ENCODE measurements around the gene WFS1.

Gene WFS1

DNA sequence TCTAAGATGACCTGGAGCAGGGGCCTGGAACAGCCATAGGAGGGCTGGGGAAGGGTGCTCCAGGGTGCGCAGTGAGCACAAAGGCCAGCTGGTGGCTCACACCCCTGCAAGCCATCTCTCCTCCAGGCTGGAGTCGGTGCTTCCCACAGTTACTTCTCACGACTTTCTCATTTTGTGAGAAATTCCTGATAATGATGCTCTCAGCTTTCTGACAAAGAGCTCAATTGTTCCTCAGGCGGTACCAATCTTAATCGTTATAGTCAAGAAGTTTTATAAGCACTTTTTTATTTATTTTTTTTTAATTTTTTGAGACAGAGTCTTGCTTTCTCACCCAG is 11.7 kb upstream of the WFS1 start:
- DNase-seq (ENCODE audit: extremely low read depth, insufficient read length), result no peak
- Histone ChIP-seq H3K27me3 (replicated peaks; ENCODE audit: control insufficient read depth, insufficient read depth, low read length) (no peaks in the 10 kb centered on the region; the same call in 1 of the 2 replicates), H3K4me3 (replicated peaks; ENCODE audit: low read depth, low read length) (no peak overlapping the region), H3K36me3 (ENCODE audit: control insufficient read depth, insufficient read depth, low read length) (no peaks in the 10 kb centered on the region)
- TF ChIP-seq, protein P1, sequence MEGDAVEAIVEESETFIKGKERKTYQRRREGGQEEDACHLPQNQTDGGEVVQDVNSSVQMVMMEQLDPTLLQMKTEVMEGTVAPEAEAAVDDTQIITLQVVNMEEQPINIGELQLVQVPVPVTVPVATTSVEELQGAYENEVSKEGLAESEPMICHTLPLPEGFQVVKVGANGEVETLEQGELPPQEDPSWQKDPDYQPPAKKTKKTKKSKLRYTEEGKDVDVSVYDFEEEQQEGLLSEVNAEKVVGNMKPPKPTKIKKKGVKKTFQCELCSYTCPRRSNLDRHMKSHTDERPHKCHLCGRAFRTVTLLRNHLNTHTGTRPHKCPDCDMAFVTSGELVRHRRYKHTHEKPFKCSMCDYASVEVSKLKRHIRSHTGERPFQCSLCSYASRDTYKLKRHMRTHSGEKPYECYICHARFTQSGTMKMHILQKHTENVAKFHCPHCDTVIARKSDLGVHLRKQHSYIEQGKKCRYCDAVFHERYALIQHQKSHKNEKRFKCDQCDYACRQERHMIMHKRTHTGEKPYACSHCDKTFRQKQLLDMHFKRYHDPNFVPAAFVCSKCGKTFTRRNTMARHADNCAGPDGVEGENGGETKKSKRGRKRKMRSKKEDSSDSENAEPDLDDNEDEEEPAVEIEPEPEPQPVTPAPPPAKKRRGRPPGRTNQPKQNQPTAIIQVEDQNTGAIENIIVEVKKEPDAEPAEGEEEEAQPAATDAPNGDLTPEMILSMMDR (IDR thresholded peaks at IDR 0.05; ENCODE audit: insufficient read depth, low read length, poor library complexity, severe bottlenecking), result no peak

DNA sequence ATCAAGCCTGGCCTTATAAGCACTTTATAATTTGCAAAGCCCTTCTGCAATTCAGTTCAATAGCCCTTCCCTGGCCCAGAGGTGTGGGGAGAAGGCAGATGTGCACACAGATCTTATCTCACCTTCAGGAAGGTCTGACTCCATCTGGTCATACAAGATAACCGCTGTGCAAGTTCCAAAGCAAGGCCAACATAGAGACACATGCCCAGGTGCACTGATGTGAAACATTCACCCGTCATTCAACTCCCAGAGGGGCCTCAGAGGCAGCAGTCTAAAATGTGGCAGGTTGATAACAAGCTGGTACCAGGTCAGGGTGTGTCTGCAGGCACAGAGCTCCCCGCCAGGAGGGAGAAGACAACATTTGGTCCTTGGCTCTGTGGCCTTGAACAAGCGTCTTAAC is 10.9 kb upstream of the WFS1 start:
- Histone ChIP-seq H3K4me3 (replicated peaks; ENCODE audit: low read depth, low read length) (no peak overlapping the region), H3K36me3 (ENCODE audit: control insufficient read depth, insufficient read depth, low read length) (no peaks in the 10 kb centered on the region), H3K27me3 (replicated peaks; ENCODE audit: control insufficient read depth, insufficient read depth, low read length) (no peaks in the 10 kb centered on the region; the same call in 1 of the 2 replicates)
- TF ChIP-seq, protein P1 (IDR thresholded peaks at IDR 0.05; ENCODE audit: insufficient read depth, low read length, poor library complexity, severe bottlenecking), result no peak
- peak; percentile 48 for DNase-seq (ENCODE audit: extremely low read depth, insufficient read length)

DNA sequence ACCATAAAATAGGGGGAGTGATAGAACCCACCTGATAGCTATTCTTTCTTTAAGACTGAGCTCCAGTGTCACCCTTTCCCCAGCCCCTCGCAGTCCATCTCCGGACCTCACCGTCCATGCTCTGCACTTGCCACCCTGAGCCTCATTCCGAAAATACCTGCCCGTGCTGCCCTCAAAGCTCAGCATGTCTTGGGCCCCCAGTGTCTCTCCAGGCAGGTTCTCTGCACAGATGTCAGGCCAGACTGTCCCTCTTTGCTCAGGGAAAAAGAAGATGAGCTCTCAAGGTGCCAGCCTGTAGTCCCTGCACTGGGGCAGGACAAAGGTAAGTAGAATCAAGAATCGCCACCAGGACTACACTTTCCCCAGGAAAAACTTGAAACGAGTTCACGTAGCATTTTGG is 9.8 kb upstream of the WFS1 start:
- TF ChIP-seq, protein P1 (IDR thresholded peaks at IDR 0.05; ENCODE audit: insufficient read depth, low read length, poor library complexity, severe bottlenecking), result no peak
- Histone ChIP-seq H3K36me3 (ENCODE audit: control insufficient read depth, insufficient read depth, low read length) (no peaks in the 10 kb centered on the region), H3K27me3 (replicated peaks; ENCODE audit: control insufficient read depth, insufficient read depth, low read length) (no peaks in the 10 kb centered on the region), H3K4me3 (replicated peaks; ENCODE audit: low read depth, low read length) (no peak overlapping the region)
- no peak for DNase-seq (ENCODE audit: extremely low read depth, insufficient read length)

DNA sequence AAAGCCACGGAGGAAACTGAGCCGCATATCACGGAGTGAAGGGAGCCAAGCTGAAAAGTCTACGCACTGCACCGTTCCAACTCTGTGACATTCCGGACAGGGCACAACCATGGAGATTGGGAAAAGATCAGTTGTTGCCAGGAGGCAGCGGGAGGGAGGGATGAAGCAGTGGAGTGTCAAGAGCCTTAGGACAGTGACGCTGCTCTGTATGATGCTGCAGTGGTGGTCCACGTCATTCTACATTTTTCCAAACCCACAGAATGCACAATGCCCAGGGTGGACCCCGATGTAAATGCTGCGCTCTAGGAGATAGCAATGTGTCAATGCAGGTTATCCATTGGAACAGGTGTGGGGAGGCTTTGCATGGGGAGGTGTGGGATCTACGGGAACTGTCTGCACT is 7.5 kb upstream of the WFS1 start:
- no peak for DNase-seq (ENCODE audit: extremely low read depth, insufficient read length)
- TF ChIP-seq, protein P1 (IDR thresholded peaks at IDR 0.05; ENCODE audit: insufficient read depth, low read length, poor library complexity, severe bottlenecking), result no peak

DNA sequence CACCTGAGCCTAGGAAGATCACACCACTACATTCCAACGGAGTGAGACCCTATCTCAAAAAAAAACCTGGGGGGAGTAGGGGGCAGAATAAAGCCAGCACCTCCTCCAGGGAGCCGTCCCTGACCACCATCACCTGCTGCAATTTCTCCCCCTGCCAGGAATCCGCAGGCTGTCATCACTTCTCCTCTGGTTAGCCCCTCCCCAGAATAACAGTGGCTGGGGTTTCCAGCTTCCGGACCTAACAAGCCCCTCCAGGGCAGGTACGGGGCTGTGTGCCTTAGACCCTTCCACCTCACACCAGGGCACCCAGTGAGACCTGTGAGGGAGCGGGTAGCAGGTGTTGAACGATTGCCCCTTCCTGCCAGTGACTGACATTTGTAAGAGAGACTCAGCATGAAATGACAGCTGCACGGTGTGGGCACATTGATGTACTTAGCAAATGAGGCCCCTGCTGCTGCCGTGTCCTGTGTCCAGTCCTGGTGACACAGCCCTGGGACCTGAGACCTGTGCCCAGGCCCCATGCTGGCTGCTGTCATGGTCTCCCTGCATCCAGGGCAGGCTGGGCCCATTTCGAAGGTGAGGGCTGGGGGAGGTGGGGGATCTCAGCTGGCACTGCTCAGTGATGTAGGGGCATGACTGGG is 6.7 kb upstream of the WFS1 start:
- DNase-seq (ENCODE audit: extremely low read depth, insufficient read length), result no peak
- H3K4me3 ChIP-seq (replicated peaks; ENCODE audit: low read depth, low read length), result no peak overlapping the region
- TF ChIP-seq, protein P1 (IDR thresholded peaks at IDR 0.05; ENCODE audit: insufficient read depth, low read length, poor library complexity, severe bottlenecking), result no peak
- no peaks in the 10 kb centered on the region for H3K36me3 ChIP-seq (ENCODE audit: control insufficient read depth, insufficient read depth, low read length)
- no peaks in the 10 kb centered on the region for H3K27me3 ChIP-seq (replicated peaks; ENCODE audit: control insufficient read depth, insufficient read depth, low read length)

More for the DNA sequence above, 7.5 kb upstream of the WFS1 start:
- Histone ChIP-seq H3K4me3 (replicated peaks; ENCODE audit: low read depth, low read length) (no peak overlapping the region), H3K27me3 (replicated peaks; ENCODE audit: control insufficient read depth, insufficient read depth, low read length) (no peaks in the 10 kb centered on the region), H3K36me3 (ENCODE audit: control insufficient read depth, insufficient read depth, low read length) (no peaks in the 10 kb centered on the region)
